HEK293 (cell line): ENCODE measurements around the gene CBX1.
A peak's percentile ranks its signal among the peaks of the same experiment; 100 is the strongest.

Experiments
- CTCF ChIA-PET: fragments of 350-600 bp; formaldehyde crosslinking; extraction: SDS; loops from one replicate; lab custom pipeline; 2021; ENCODE audit warnings: antibody characterized with exemption; lab: Yijun Ruan, JAX
- POLR2A ChIA-PET: fragments of 300-600 bp; formaldehyde crosslinking; extraction: SDS; loops from one replicate; lab custom pipeline; 2020; ENCODE audit warnings: antibody characterized with exemption, inconsistent platforms; lab: Yijun Ruan, JAX
- H3K27ac ChIP-seq: fragments of 200-500 bp; sonication (Bioruptor generic); 2 replicates; pipeline ENCODE4 v1.5.1; 2014; ENCODE audit warnings: low read depth, low read length, control low read depth, inconsistent platforms; ENCODE audit errors: extremely low read depth
- H3K36me3 ChIP-seq, 2 experiments: fragments of 200-500 bp in 1 of 2; sonication (Bioruptor generic) in 1 of 2; 1 replicate in 1 of 2; 2 replicates in 1 of 2; pipeline ENCODE4 v1.5.1; 2014 to 2017; ENCODE audit warnings: inconsistent platforms in 2 of 2, low read length in 2 of 2; ENCODE audit not compliant: control insufficient read depth in 2 of 2, insufficient read depth in 1 of 2
- H3K4me1 ChIP-seq: fragments of 200-500 bp; sonication (Bioruptor generic); 2 replicates; pipeline ENCODE4 v1.5.1; 2014; ENCODE audit warnings: mild to moderate bottlenecking, low read length, inconsistent platforms; ENCODE audit not compliant: control insufficient read depth, insufficient read depth
- H3K4me3 ChIP-seq: 2 replicates; pipeline ENCODE4 v1.5.1; 2011; ENCODE audit warnings: low read depth, mild to moderate bottlenecking, control low read depth, low read length, moderate library complexity
- H3K9me3 ChIP-seq: fragments of 200-500 bp; sonication (Bioruptor generic); 2 replicates; pipeline ENCODE4 v1.5.1; 2014; ENCODE audit warnings: low read depth, low read length, inconsistent platforms; ENCODE audit not compliant: control insufficient read depth, insufficient read depth
- CTCF ChIP-seq: fragments of 450-650 bp; formaldehyde crosslinking; IDR thresholded peaks from 2 replicates; pipeline ENCODE4 v1.5.1; 2016; ENCODE audit warnings: missing biosample characterization, missing genetic modification characterization
- EGR2 ChIP-seq: fragments of 450-650 bp; formaldehyde crosslinking; IDR thresholded peaks from 2 replicates; pipeline ENCODE4 v1.5.1; 2016; ENCODE audit warnings: low read depth, missing biosample characterization, missing genetic modification characterization
- HIC1 ChIP-seq: fragments of 450-650 bp; formaldehyde crosslinking; IDR thresholded peaks from 2 replicates; pipeline ENCODE4 v1.5.1; 2016; ENCODE audit warnings: missing biosample characterization, missing genetic modification characterization
- HOXC10 ChIP-seq: sonication (generic); formaldehyde crosslinking; IDR thresholded peaks from 2 replicates; pipeline ENCODE4 v1.8.1; 2023; ENCODE audit warnings: mild to moderate bottlenecking, missing genetic modification reagents
- IKZF3 ChIP-seq: fragments of 450-650 bp; IDR thresholded peaks from 2 replicates; pipeline ENCODE4 v1.5.0; 2018; ENCODE audit warnings: missing biosample characterization, mild to moderate bottlenecking, missing genetic modification characterization, moderate library complexity
- PRDM6 ChIP-seq: fragments of 450-650 bp; formaldehyde crosslinking; IDR thresholded peaks from 2 replicates; pipeline ENCODE4 v1.5.1; 2017; ENCODE audit warnings: missing biosample characterization, missing genetic modification characterization
- YY1 ChIP-seq: fragments of 450-650 bp; formaldehyde crosslinking; IDR thresholded peaks from 2 replicates; pipeline ENCODE4 v1.5.1; 2018; ENCODE audit warnings: missing biosample characterization, missing genetic modification characterization
- ZBTB21 ChIP-seq: fragments of 450-650 bp; formaldehyde crosslinking; IDR thresholded peaks from 2 replicates; pipeline ENCODE4 v1.5.1; 2017; ENCODE audit warnings: missing biosample characterization, missing genetic modification characterization
- ZBTB44 ChIP-seq: fragments of 450-650 bp; IDR thresholded peaks from 2 replicates; pipeline ENCODE4 v1.5.1; 2018; ENCODE audit warnings: missing biosample characterization, mild to moderate bottlenecking, missing genetic modification characterization
- ZEB2 ChIP-seq: fragments of 450-650 bp; formaldehyde crosslinking; IDR thresholded peaks from 2 replicates; pipeline ENCODE4 v1.5.1; 2016; ENCODE audit warnings: missing biosample characterization, missing genetic modification characterization
- ZFHX2 ChIP-seq: fragments of 450-650 bp; formaldehyde crosslinking; conservative IDR thresholded peaks from 2 replicates; pipeline ENCODE4 v1.5.1; 2016; ENCODE audit warnings: missing biosample characterization, missing genetic modification characterization
- ZFP41 ChIP-seq: fragments of 450-650 bp; formaldehyde crosslinking; IDR thresholded peaks from 2 replicates; pipeline ENCODE4 v1.5.1; 2016; ENCODE audit warnings: missing biosample characterization, missing genetic modification characterization, borderline replicate concordance
- ZNF121 ChIP-seq: fragments of 450-650 bp; formaldehyde crosslinking; IDR thresholded peaks from 2 replicates; pipeline ENCODE4 v1.5.1; 2016; ENCODE audit warnings: missing biosample characterization, missing genetic modification characterization
- ZNF175 ChIP-seq: fragments of 450-650 bp; formaldehyde crosslinking; IDR thresholded peaks from 2 replicates; pipeline ENCODE4 v1.5.1; 2016; ENCODE audit warnings: missing biosample characterization, missing genetic modification characterization
- ZNF366 ChIP-seq: fragments of 450-650 bp; formaldehyde crosslinking; conservative IDR thresholded peaks from 2 replicates; pipeline ENCODE4 v1.5.1; 2016; ENCODE audit warnings: missing biosample characterization, missing genetic modification characterization
- ZNF394 ChIP-seq: fragments of 450-650 bp; formaldehyde crosslinking; IDR thresholded peaks from 2 replicates; pipeline ENCODE4 v1.5.1; 2016; ENCODE audit warnings: missing biosample characterization, missing genetic modification characterization, mild to moderate bottlenecking, moderate library complexity, borderline replicate concordance
- ZNF529 ChIP-seq: fragments of 450-650 bp; formaldehyde crosslinking; IDR thresholded peaks from 2 replicates; pipeline ENCODE4 v1.5.1; 2017; ENCODE audit warnings: missing genetic modification characterization, missing biosample characterization; ENCODE audit not compliant: insufficient replicate concordance
- ZNF555 ChIP-seq: fragments of 450-650 bp; formaldehyde crosslinking; conservative IDR thresholded peaks from 2 replicates; pipeline ENCODE4 v1.5.1; 2017; ENCODE audit warnings: missing biosample characterization, mild to moderate bottlenecking, missing genetic modification characterization, inconsistent platforms
- ZNF610 ChIP-seq: fragments of 450-650 bp; formaldehyde crosslinking; IDR thresholded peaks from 2 replicates; pipeline ENCODE4 v1.5.1; 2016; ENCODE audit warnings: missing biosample characterization, missing genetic modification characterization, borderline replicate concordance
- ZNF624 ChIP-seq: fragments of 450-650 bp; formaldehyde crosslinking; IDR thresholded peaks from 2 replicates; pipeline ENCODE4 v1.5.1; 2017; ENCODE audit warnings: missing biosample characterization, missing genetic modification characterization
- ZNF629 ChIP-seq: fragments of 450-650 bp; formaldehyde crosslinking; IDR thresholded peaks from 2 replicates; pipeline ENCODE4 v1.5.1; 2017; ENCODE audit warnings: missing biosample characterization, missing genetic modification characterization
- ZNF654 ChIP-seq: fragments of 450-650 bp; formaldehyde crosslinking; IDR thresholded peaks from 2 replicates; pipeline ENCODE4 v1.5.1; 2016; ENCODE audit warnings: low read depth, missing biosample characterization, missing genetic modification characterization
- ZNF660 ChIP-seq: fragments of 450-650 bp; IDR thresholded peaks from 2 replicates; pipeline ENCODE4 v1.5.1; 2018; ENCODE audit warnings: missing biosample characterization, mild to moderate bottlenecking, missing genetic modification characterization
- ZNF776 ChIP-seq: fragments of 450-650 bp; formaldehyde crosslinking; IDR thresholded peaks from 2 replicates; pipeline ENCODE4 v1.5.0; 2017; ENCODE audit warnings: missing biosample characterization, missing genetic modification characterization, borderline replicate concordance
- ZNF843 ChIP-seq: fragments of 450-650 bp; formaldehyde crosslinking; IDR thresholded peaks from 2 replicates; pipeline ENCODE4 v1.5.1; 2016; ENCODE audit warnings: missing biosample characterization, missing genetic modification characterization
- ZSCAN30 ChIP-seq: fragments of 450-650 bp; IDR thresholded peaks from 2 replicates; pipeline ENCODE4 v1.5.1; 2018; ENCODE audit warnings: missing biosample characterization, mild to moderate bottlenecking, missing genetic modification characterization, moderate library complexity

CBX1 gene

GRCh38 chr17:48132385-48132784, 31.1 kb upstream of the CBX1 start (continued):
- TF ChIP-seq HOXC10 (no peak), ZNF175 (no peak), ZNF121 (tag by site-specific recombination) (no peak)
- TF ChIP-seq, all 188 proteins: peak for 0

- Histone ChIP-seq H3K4me3 (no peak overlapping the region), H3K9me3 (no peaks in the 10 kb centered on the region), H3K4me1 (no peaks in the 10 kb centered on the region), H3K36me3 (peaks cover 0 to 11% of the 10 kb centered on the region in 2 experiments; a peak in 1 of 3 replicates), H3K27ac (no peak overlapping the region)
- CTCF ChIA-PET = interaction anchor here (0.6 to 7.4 kb wide), 23 partner anchors 8 to 437 kb away, joined by 3 to 105 read pairs (median 4); no protein-coding TSS in a partner anchor
- TF ChIP-seq ZNF394 (tag by site-specific recombination) (no peak), ZNF175 (no peak), EGR2 (tag by site-specific recombination) (peak; percentile 46; the same call in 1 of the 2 replicates), ZSCAN30 (tag by site-specific recombination) (peak; percentile 64; the same call in 1 of the 2 replicates), ZNF529 (tag by site-specific recombination) (no peak), ZNF776 (no peak), YY1 (no peak), ZNF654 (tag by site-specific recombination) (peak; percentile 97), PRDM6 (tag by site-specific recombination) (no peak), CTCF (peak; percentile 68; the same call in 1 of the 2 replicates), ZFHX2 (tag by site-specific recombination) (peak; percentile 54), ZNF843 (tag by site-specific recombination) (no peak), ZEB2 (tag by site-specific recombination) (peak; percentile 21; the same call in 1 of the 2 replicates), ZNF660 (0 out of 2 replicates have a peak, but pooled peaks have one; percentile 56), ZNF555 (tag by site-specific recombination) (no peak), ZBTB21 (tag by site-specific recombination) (no peak), IKZF3 (tag by site-specific recombination) (0 out of 2 replicates have a peak, but pooled peaks have one; percentile 40)
- POLR2A ChIA-PET = interaction anchor here (0.6 to 3.0 kb wide), 2 partner anchors 105 to 131 kb away, joined by 4 to 8 read pairs; no protein-coding TSS in a partner anchor
These were observed 30.0 kb upstream of the CBX1 start for GRCh38 chr17:48131216-48131824.

GRCh38 chr17:48129981-48130380, 28.7 kb upstream of the CBX1 start:
- ChIA-PET POLR2A (interaction anchor here (3.0 kb wide), 1 partner anchor 104 kb away, joined by 8 read pairs; no protein-coding TSS in a partner anchor), CTCF (interaction anchor here (0.6 to 7.4 kb wide), 15 partner anchors 8 to 585 kb away, joined by 3 to 105 read pairs (median 4); no protein-coding TSS in a partner anchor)
- no peak overlapping the region for H3K4me3 ChIP-seq
- no peak overlapping the region for H3K27ac ChIP-seq
- no peaks in the 10 kb centered on the region for H3K9me3 ChIP-seq
- no peaks in the 10 kb centered on the region for H3K4me1 ChIP-seq
- peaks cover 0 to 20% of the 10 kb centered on the region in 2 experiments; a peak in 2 of 3 replicates for H3K36me3 ChIP-seq
- TF ChIP-seq ZNF624 (tag by site-specific recombination) (no peak), HOXC10 (no peak), ZNF629 (no peak), ZNF610 (tag by site-specific recombination) (no peak), ZBTB44 (no peak), ZFP41 (tag by site-specific recombination) (no peak), ZNF366 (tag by site-specific recombination) (no peak), HIC1 (no peak)
